A204.1 (cell line): ENCODE measurements around the gene CARD11.
"Not testable (repeated sequence)": the region's sequence is repeated elsewhere in the genome, so short reads cannot be mapped to it uniquely, and the experiment has no call there.

Experiments used
- FAIRE-seq: peaks from 2 replicates; lab custom pipeline; 2012; peaks lifted over from hg19 to GRCh38; lab: Jason Lieb, UNC

Gene CARD11

DNA sequence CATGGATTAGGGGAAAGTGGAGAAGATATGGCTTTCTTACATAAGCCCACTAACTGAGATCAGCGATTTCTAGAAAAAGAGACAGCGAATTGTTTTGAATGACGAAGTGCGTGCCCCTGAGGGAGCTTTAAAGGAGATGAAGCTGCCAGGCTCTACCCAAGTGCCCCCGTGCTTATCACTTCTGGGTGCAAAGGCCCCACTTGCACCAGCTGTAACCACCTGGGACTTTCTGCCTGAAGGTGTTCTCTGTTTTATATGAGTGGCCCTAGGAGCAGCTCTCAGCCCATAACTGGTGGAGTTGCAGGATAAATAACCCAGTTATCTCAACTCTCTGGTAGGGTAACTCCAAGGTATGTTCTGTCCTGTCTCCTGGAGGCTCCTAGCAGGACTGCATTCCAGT is 20.4 kb upstream of the CARD11 start:
- FAIRE-seq, result no peak

DNA sequence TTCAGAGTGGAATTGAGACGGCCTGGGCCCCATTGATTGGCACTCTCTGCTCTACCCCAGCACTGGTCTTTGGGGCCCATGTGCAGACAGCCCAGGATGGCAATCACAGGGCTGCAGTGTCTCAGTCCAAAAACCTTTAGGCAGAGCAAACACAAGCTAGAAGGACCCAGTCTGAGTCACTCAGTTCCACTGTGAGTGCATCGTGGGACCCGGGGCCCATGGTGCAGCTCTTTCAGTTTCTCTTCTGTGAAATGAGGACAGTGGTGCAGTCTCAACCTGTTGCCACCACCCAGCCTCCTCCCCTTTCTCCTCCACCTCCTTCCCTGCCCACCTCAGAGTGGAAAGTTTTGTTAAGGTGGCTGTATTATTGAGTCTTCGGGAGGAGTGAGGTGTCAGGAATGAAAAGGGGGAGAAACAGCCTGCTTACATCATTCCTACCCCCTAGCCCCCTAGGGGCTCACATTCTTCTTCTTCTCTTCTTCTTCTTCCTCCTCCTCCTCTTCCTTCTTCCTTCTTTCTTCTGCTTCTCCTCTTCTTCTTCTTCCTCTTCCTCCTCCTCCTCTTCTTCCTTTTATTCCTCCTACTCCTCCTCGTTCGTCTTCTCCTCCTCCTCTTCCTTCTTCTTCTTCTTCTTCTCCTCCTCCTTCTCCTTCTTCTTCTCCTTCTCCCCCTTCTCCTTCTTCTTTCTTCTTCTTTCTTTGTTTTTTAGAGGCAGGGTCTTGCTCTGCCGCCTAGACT is 19.5 kb upstream of the CARD11 start:
- FAIRE-seq, result no peak

DNA sequence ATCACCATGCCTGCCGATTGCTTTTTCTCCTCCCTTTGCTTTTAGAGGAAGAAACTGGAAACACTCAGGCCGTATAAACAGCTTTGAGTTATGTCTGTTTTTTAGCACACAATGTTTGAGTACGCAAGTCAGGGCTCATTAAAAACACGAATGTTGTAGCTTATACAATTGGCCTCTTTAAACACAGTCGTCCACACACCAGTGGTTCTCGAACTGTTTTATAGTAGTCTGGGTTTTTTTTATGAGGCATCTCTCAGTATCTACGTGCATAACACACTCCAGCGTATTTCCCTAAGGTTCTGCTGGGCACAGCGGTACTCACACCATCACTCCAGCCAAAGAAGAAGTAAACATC is 13.4 kb upstream of the CARD11 start:
- no peak for FAIRE-seq

DNA sequence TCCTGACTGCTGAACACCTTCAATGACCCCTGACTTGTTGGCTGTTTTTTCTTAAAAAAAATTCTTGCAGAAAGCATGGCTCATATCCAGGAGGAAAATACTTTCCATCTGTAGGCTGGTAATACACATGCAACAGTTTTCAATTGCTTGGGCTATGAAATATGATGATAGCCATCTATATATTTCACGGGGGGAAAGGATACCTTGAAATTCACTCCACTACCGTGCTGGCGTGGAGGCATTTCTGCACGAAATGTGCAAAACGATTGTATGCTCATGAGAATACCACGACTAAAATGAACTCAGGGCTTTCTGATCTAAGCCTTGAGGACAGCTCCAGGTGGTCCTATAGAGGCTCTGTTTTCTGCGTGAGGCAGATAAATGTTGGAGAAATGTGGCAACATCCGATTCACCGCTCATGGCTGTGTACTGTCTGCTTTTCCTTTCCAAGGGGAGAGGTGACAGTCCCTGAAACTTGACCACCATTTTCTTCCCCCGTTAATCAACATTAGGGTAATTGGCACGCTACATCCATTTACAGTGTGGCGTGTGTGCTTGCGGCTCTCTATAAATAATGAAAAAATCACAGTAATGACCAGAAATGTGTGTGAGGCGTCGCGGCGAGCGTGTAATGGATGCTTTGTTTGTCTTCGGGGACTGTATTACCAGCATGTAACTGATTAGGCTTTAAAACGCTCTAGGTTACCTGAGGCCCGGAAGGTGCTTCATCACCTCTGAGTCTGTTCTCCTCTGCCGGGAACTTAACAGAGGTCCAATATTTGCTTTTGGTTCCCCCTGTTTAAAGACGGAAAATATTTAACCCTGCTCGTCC is 12.8 kb upstream of the CARD11 start:
- FAIRE-seq, result no peak

DNA sequence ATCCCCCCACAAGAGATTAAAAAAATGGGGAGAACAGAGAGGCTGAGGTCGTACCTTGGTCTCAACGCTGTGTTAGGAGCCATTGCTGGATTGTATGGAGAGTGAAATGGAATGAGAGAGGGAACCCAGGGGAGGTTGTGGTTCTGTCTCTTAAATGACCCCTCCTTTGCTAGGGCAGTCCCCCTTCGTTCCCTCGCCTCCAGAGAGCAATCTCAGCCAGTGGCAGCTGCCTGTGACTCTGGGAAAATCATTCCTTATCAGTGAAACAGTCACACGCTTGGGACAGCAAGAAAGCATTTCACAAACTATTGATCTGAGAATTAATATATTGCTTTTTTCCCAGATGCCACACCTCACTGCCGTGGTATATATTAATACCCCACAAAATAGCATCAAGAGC is 12.0 kb upstream of the CARD11 start:
- no peak for FAIRE-seq

DNA sequence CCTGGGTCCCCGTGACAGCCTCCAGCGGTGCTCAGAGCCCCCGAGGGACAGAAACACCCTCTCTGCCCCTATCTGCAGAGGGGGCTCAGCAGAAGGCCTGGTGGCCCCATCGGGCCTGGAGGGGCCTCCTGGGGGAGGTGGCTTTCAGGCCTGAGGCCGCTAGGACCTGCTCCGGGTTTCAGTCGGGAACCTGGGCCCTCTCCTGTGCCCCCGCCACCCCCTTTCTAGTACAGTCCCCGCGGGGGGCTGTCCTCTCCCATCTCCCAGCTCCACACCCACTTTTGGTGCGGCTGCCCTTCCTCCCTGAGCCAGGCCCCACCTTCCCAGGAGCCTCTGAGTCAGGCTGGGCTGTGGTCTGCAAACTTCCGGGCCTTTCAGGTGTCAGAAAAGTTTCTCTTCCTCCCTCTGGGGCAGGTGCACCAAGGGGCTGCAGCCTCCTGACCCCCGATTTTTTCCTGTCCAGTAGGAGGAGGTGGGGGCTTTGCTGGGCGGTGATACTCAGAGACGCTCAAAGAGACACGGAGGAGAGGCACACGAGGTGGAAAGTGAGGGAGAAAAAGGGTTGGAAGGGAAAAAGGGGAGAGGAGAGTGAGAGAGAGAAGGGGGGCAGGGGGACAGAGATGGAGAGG is 692 bp downstream of the CARD11 start:
- FAIRE-seq, result no peak

DNA sequence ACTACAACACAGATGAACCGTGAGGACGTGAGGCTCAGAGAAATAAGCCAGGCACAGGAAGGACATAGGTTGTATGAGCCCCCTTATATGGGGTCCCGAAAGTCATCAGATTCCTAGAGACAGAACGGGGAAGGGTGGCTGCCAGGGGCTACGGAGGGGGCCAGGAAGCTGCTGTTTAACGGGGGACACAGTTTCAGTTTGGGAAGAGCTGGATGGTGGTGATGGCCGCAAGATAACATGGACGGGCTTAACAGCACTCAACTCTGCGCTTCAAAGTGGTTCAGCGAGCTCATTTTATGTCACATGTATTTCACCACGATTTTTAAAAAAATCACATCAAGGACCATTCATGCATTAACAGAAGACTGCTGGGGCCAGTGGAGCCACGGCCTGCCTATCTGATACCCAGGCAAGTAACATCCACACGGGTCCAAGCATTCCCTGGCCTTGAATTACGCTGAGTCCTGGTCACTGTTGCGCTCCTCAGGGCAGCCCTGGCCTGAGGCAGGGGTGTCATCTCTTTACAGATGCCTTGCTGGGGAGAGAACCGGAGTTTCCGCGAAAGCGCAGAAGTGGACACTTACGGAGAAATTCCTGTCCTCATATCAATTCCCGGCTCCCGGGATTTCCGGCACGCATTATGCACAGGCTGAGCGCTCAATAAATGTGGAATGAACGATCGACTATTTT is 1.5 kb downstream of the CARD11 start:
- no peak for FAIRE-seq

DNA sequence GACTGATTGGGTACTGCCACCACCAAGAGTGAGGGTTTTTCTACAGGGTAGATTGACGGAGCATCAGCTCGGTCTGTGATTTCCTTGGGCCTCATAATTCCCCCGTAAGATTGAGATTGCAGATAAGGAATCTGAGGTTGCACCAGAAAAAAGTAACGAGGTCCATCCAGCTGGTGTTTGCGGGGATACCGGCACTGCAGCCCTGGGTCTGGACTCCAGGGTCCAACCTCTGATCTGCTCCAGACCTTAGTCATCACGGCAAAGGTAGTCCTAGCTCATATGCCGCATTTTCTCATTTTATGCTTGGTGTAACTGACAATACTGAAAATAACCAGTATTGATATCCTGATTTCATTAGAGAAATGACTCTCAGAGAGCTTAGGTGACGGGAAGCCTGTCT is 3.9 kb downstream of the CARD11 start:
- FAIRE-seq, result no peak

DNA sequence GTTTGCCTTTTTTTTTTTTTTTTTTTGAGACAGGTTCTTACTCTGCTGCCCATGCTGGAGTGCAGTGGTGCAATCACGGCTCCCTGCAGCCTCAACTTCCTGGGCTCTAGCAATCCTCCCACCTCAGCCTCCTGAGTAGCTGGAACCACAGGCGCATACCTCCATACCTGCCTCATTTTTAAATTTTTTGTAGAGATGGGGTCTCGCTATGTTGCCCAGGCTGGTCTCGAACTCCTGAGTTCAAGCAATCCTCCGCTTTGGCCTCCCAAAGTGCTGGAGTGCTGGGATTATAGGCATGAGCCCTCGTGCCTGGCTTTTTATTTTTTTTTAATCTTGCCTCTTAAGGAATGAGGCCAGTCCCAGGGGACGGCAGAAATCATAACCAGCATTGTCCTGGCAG is 5.7 kb downstream of the CARD11 start:
- FAIRE-seq, result not testable (repeated sequence)

DNA sequence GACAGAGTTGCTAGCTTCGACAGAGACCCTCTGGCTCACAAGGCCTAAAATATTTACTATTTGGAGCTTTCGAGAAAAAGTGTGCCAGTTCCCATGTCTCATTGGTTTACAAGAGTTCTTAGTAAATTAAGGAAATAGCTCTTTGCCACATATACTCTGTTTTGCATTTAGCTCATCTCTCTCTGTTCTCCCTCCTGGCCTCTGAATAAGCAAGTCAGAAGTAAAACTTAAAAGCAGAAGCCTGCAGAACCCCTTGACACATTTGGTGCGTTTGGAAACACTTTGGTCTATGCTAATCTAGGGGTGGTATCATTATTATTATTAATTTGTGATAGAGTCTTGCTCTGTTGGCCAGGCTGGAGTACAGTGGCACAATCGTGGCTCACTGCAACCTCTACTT is 6.4 kb downstream of the CARD11 start:
- no peak for FAIRE-seq

DNA sequence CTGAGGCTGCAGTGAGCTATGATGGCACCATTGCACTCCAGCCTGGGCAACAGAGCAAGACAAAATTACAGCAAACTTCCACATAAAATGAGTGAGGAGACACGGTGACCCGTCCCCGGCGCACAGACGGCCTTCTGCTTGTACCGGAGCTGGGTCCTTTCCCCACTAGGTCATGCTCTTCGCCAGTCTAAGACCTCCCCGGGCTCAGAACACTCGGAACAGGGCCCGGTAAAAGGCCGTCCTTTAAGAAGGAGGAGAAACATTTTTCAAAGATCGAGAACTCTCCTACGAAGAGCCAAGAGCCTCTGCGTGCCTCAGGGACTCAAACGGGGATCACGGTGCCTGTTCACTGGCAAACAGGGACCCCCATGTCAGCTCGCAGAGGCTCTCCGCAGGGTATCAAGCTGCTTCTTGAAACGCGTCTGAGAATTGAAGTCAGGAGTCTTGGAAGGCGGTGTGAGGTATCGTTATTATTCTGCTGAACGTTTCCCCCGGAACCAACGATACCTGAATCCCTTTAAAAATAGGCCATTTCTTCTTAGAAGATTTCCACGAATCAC is 9.0 kb downstream of the CARD11 start:
- FAIRE-seq, result no peak

DNA sequence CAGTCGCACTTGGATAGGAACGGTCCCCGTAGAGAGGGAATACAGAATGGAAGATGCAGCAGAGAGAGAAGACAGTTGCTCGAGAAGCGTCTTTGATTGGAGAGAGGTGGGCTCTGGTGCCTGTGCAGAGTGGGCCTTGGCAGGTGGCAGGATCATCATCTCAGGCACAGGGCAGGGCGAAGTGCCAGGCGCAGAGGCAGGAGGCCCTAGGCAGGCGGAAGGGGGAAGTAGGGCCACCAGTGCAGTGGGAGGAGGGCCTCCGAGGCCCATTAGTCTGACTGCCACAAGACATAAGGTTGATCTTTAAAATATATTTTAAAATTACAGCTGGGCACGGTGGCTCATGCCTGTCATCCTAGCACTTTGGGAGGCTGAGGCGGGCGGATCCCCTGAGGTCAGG is 10.1 kb downstream of the CARD11 start:
- FAIRE-seq, result no peak

DNA sequence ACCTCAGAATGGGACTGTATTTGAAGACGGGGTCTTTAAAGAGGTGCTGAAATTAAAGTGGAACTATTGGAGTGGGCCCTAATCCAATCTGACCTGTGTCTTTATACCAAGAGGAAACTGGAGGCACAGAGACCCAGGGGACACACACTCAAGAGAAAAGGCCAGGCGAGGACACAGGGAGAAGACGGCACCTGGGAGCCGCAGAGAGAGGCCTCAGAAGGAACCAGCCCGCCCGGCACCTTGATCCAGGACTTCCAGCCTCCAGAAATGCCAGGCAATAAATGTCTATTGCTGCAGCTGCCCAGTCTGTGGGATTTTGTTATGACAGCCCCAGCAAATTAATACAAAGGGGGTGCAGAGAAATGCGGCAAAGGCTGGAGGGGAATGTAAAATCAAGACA is 10.5 kb downstream of the CARD11 start:
- no peak for FAIRE-seq

DNA sequence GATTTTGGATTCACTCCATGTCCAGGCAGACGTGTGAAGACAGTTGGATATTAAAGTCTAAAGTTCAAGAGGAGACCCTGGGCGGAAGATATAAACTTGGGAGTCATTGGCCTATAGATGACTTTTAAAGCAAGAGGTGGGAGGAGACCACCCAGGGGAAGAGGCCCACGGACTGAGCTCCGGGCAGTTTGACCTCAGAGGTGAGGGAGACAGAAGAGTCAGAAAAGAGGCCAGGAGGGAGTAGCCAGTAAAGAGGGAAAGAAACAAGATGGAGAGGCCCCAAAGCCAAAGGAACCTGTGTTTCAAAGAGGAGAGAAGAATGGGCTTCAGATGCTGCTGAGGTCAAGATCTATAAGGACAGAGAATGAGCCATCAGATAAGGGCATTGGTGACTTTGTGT is 11.4 kb downstream of the CARD11 start:
- no peak for FAIRE-seq

DNA sequence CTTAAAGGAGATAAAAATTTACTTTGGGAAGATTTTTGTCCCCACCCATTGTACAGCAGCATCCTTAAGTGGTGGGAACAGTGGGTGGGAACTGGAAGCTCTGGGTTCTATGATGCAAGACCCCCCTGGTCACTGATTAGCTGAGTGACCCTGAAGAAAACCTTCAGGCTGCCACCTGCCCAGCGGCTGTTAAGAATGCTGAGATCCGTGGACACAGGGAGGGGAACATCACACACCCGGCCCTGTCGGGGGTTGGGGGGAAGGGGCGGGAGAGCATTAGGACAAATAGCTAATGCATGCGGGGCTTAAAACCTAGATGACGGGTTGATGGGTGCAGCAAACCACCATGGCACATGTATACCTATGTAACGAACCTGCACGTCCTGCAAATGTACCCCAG is 14.5 kb downstream of the CARD11 start:
- FAIRE-seq, result no peak

DNA sequence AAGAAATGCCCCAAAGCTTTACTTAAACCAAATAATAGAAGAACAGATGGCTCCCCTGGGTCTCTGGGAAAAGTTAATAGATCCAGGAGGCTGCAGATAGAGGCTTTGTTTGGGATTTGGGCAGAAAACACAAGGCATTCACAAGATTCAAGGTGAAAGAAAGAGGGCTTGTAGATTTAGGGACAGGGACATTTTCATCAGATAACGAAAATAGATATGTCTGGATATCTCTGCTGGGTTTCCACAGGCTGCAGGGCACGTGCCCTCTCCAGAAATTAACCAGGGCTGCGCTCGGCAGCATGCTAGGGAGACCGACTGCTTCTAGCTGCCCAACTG is 14.9 kb downstream of the CARD11 start:
- FAIRE-seq, result no peak

DNA sequence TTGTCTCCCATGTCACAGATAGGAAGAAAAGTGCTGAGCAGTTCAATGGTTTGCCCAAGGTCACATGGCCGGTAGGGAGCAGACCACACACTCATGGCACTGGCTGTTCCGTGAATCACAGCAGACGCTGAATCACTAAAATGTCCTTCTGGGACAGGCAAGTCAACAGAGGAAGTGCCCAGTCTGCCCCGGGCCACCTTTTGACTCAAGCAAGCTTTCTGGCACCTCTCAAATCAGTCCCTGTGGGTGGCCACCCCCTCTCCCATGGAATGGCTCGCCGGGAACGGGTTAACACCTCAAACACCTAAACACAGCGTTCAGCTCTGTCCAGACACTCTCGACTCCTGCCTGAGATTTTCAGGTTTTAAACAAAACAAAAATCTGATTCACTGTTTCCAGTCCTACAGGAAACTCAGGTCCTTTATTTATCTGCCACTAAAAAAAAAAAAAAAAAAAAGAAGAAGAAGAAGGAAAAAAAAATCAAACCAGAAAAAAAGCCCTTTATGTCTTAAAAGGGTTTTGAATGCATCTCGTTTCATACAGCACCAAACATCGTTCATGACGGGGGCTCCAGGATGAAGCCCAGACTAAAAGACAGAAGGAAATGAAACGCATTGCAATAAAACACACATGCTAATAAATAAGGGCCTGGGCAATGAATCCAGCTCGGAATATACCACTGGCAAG is 15.5 kb downstream of the CARD11 start:
- no peak for FAIRE-seq

DNA sequence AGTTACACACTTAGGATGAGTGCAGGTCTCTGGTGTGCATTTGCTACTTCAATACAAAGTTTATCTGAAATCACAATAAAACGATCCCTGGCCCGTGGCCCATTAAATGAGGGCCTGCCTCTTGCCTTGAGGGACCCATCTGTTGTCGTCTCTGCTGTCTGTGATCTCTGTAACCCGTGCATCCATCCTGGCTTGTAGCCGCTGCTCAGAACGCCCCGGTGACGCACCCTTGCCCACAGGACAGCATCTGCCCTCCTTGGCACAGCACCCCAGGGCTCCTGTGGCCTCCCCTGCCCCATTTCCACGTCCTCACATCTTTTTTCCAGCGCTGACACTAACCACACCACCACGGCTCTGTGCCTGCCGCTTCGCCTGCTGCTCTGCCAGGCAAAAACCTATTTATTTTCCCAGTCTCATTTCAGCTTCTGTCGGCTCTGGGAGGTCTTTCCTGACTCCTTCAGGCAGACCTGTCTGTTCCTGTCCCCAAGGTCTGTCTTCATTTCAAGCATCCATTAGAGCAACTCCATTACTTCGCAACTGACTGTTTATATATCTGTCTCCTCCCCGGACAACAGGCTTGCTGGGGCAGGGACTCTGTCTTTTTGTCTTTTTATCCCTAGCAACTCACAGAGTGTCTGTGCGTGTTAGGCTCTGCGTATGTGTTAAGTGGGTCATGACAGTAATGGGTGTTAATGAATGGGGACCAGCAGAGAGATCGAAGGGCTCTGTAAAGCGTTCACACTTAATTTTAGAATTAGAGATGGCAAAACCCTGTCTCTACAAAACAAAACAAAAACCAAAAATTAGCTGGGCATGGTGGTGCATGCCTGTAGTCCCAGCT is 16.4 kb downstream of the CARD11 start:
- FAIRE-seq, result no peak

DNA sequence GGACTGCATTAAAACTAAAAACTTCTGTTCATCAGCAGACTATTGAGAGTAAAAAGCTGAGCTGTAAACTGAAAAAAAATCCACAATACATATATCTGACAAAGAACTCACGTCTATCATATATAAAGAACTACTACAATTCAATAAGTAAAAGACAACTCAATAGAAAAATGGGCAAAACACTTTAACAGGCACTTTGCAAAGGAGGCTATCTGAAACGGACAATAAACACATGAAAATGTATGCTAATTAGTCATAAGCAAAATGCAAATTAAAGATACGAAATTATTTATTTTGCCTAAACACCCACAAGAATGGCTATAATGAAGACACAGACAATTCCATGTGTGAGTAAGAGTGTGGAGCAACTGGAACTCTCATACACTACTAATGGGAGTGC is 18.1 kb downstream of the CARD11 start:
- no peak for FAIRE-seq

DNA sequence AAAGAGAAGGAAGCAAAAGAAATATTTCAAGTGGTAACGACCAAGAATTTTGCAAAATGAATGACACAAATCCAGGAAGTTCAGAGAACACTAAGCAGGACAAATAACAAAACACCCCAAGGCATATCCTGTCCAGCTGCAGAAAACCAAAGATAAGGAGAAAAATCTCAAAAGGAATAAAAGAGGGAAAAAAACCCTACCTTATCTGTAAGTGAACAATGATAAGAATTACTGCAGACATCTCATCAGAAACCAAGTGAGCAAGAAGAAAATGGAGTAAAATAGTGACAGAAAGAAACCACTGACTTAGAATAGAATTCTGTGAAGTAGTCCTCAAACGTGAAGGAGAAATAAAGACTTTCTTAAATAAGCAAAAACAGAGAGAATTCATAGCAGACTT is 21.8 kb downstream of the CARD11 start:
- FAIRE-seq, result no peak

DNA sequence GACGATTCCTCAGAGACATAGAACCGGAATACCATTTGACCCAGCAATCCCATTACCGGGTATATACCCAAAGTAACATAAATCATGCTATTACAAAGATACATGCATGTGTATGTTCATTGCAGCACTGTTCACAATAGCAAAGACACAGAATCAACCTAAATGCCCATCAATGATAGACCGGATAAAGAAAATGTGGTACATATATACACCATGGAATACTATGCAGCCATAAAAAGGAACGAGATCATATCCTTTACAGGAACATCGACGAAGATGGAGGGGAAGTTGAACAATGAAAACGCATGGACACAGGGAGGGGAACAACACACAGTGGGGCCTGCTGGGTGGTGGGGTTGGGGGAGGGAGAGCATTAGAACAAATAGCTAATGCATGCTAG is 22.4 kb downstream of the CARD11 start:
- not testable (repeated sequence) for FAIRE-seq
